ENCODE results near the gene PRR7.

The PRR7 gene

GRCh38 chr5:177469750-177470525 lies 23.3 kb downstream of the PRR7 start:
- DNase-seq: no peak

GRCh38 chr5:177470759-177471536 lies 24.3 kb downstream of the PRR7 start:
- DNase-seq: peak; percentile 66

- peak; percentile 49 for DNase-seq
Measured at GRCh38 chr5:177471610-177472356, 25.2 kb downstream of the PRR7 start.

GRCh38 chr5:177472460-177473442 lies 26.1 kb downstream of the PRR7 start:
- peak; percentile 47 for DNase-seq

GRCh38 chr5:177473443-177474001 lies 26.9 kb downstream of the PRR7 start, which contains the start of gene DBN1:
TSS of gene DBN1 (minus strand) at chr5:177473634. CDS start at chr5:177473521, 113 bp downstream.
- peak; percentile 79 for DNase-seq

- DNase-seq: peak; percentile 58
Measured at GRCh38 chr5:177474002-177474476, 27.4 kb downstream of the PRR7 start.

GRCh38 chr5:177474846-177475562 lies 28.4 kb downstream of the PRR7 start:
- DNase-seq: peak; percentile 53

- DNase-seq: peak; percentile 47
Measured at GRCh38 chr5:177475563-177476427, 29.2 kb downstream of the PRR7 start.

GRCh38 chr5:177476531-177477233 lies 30.1 kb downstream of the PRR7 start:
- DNase-seq: peak; percentile 80

- peak; percentile 55 for DNase-seq
Measured at GRCh38 chr5:177477701-177478477, 31.3 kb downstream of the PRR7 start.

- peak; percentile 59 for DNase-seq
Measured at GRCh38 chr5:177478711-177479646, 32.4 kb downstream of the PRR7 start.

GRCh38 chr5:177479774-177480173 lies 33.2 kb downstream of the PRR7 start:
- DNase-seq: peak; percentile 39

- no peak for DNase-seq
Measured at GRCh38 chr5:177482359-177482795, 35.8 kb downstream of the PRR7 start.

GRCh38 chr5:177483042-177483441 lies 36.4 kb downstream of the PRR7 start:
- no peak for DNase-seq

- no peak for DNase-seq
Measured at GRCh38 chr5:177483994-177484901, 37.6 kb downstream of the PRR7 start.
